Esophagus squamous epithelium (tissue), 4 donors: ENCODE measurements around the gene PRSS56.

Experiments
- POLR2A ChIP-seq, 4 donors: fragments of 450-650 bp; IDR thresholded peaks; one replicate each; pipeline ENCODE4 v1.6.1; 2017; ENCODE audit warnings: antibody characterized with exemption in 4 of 4, mild to moderate bottlenecking in 4 of 4, moderate library complexity in 3 of 4
- TF ChIP-seq, protein P1 (sequence below), 6 experiments: fragments of 450-650 bp in 4 of 6; fragments of 200-600 bp in 2 of 6; sonication (generic) in 2 of 6; IDR thresholded peaks; one replicate each; pipeline ENCODE4 v1.5.1; 2016 to 2019; ENCODE audit warnings: antibody characterized with exemption in 6 of 6, mild to moderate bottlenecking in 4 of 6, moderate library complexity in 4 of 6

DNA sequence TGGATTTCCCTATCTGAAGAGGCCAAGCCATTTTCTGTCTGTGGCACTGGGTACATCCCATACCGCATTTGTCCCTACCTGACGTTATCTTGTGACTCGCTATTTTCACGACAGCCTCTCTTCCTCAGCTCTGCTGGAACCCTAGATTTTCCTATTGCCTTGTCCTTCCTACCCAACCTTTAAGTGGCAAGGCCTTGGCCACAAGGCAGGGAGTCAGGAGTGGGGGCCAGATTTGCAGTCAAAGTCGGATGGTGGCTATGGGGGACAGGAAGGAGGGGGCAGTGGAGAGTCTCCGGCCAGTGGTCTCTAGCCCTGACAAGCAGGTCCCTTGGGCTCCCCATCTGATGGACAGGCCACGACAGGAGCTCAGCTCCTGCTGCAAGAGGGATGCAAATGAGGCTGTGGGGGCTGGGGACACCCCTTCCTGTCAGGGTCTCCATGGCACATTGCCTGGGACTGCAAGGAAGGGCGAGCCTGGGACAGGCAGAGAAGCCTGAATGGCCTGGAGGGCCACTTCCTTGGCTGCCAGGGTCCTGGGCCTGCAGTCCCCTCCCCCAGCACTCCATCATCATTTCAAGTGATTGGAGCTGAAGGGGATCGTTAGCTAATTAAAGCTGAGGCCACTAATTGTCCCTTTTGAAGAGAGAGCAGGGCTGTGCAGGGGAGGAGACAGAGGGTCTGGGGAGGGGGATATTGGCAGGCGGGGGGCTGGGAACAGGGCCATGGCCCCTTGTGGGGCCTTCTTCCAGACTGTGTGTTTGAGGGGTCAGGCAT is 26.3 kb upstream of the PRSS56 start:
- TF ChIP-seq, protein P1, sequence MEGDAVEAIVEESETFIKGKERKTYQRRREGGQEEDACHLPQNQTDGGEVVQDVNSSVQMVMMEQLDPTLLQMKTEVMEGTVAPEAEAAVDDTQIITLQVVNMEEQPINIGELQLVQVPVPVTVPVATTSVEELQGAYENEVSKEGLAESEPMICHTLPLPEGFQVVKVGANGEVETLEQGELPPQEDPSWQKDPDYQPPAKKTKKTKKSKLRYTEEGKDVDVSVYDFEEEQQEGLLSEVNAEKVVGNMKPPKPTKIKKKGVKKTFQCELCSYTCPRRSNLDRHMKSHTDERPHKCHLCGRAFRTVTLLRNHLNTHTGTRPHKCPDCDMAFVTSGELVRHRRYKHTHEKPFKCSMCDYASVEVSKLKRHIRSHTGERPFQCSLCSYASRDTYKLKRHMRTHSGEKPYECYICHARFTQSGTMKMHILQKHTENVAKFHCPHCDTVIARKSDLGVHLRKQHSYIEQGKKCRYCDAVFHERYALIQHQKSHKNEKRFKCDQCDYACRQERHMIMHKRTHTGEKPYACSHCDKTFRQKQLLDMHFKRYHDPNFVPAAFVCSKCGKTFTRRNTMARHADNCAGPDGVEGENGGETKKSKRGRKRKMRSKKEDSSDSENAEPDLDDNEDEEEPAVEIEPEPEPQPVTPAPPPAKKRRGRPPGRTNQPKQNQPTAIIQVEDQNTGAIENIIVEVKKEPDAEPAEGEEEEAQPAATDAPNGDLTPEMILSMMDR (IDR thresholded peaks at IDR 0.05) = no peak
- TF ChIP-seq POLR2A (IDR thresholded peaks at IDR 0.05) = no peak
